ENCODE results near the gene RNU6-9. TPM values are rescaled to one million over a fixed set of nuclear protein-coding genes. Genes with fewer than 3 reads are reported as not detected.

The RNU6-9 gene
- total and polyA plus RNA-seq, 2 of the 13 experiments (the other 11 are each of a cell fraction or from before 2014, with no cell fraction given) = under 0.01 TPM; not detected in 1

- BruUV-seq (replicated peaks) = no TSS peak
- Histone ChIP-seq H3K4me1 (ENCODE audit: insufficient read depth, low read length) (no peaks in the 10 kb centered on the region), H3K27me3 (ENCODE audit: control insufficient read depth in 1 of 2, insufficient read depth in 2 of 2, low read length in 2 of 2) (no peaks in the 10 kb centered on the region), H3K9me3 (ENCODE audit: low read length) (no peaks in the 10 kb centered on the region), H3K4me3 (replicated peaks in 1 of 3; ENCODE audit: insufficient read depth in 1 of 3, low read depth in 2 of 3, low read length in 3 of 3) (no peak overlapping the region), H3K36me3 (replicated peaks in 1 of 2; ENCODE audit: control insufficient read depth in 1 of 2, insufficient read depth in 2 of 2, low read length in 2 of 2) (peaks cover under 1 to 5% of the 10 kb centered on the region in 2 experiments; a peak in 3 of 5 replicates), H3K9ac (ENCODE audit: insufficient read depth, low read depth, low read length) (no peak overlapping the region), H2AFZ (ENCODE audit: low read length) (no peak overlapping the region), H3K79me2 (ENCODE audit: insufficient read depth, low read length) (no peaks in the 10 kb centered on the region), H4K20me1 (ENCODE audit: insufficient read depth, low read length) (no peaks in the 10 kb centered on the region), H3K27ac (ENCODE audit: extremely low read length, insufficient read depth, low read length) (no peak overlapping the region), H3K4me2 (ENCODE audit: low read depth, low read length) (no peak overlapping the region)
- no peak for DNase-seq (ENCODE audit: low spot score)
- intact Hi-C loops (cut with micrococcal nuclease; ENCODE audit: unreplicated experiment) = no loop called here
- ChIA-PET POLR2A (no interaction called here), CTCF (ENCODE audit: low intra/inter-chr PET ratio, low total read pairs) (no interaction called here)
- no peak for FAIRE-seq
- in situ Hi-C loops (cut with HindIII; ENCODE audit: extremely low pct_ligation_motif_present, low pct_unique_long_range_greater_than_20kb) = no loop called here
- no peak for ATAC-seq
- 95% methylated on average over 4 of the region's 22 CpGs for WGBS (ENCODE audit: low lambda C conversion rate)
- TF ChIP-seq PAXIP1 (CRISPR knock-in tag; conservative IDR thresholded peaks at IDR 0.05) (no peak), AGO2 (optimal IDR thresholded peaks at IDR 0.05; ENCODE audit: low read depth, low read length) (peak; percentile 72), HNRNPL (IDR thresholded peaks at IDR 0.05; ENCODE audit: low read depth, low read length) (0 out of 2 replicates have a peak, but pooled peaks have one; percentile 36), RBFOX2 (IDR thresholded peaks at IDR 0.05; ENCODE audit: low read depth, low read length) (0 out of 2 replicates have a peak, but pooled peaks have one; percentile 15)
These were observed 19.7 kb upstream of the RNU6-9 start for GRCh38 chr19:873561-874041.

All from HepG2 (cell line).